IPS DF 19.7 (cell line): Measurements from ENCODE around the gene ZNF282.

Experiments
- DNase-seq: peaks from one replicate; pipeline ENCODE4 v3.0.0-alpha.2; 2013; ENCODE audit warnings: low read depth, low spot score

Gene ZNF282

DNA sequence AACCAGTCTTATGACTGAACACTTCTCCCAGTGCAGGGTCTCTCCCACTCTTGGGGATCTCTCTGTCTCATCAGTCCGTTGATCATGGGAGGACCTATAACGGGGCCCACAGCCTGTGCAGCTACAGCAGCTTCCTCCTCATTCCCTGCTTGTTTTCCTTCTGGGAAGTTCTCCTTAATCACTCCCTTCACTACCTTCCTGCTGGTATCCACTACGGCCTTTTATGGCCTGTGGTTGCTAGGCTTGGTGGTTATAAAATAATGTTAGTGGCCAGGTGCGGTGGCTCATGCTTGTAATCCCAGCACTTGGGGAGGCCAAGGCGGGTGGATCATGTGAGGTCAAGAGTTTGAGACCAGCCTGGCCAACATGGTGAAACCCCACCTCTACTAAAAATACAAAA is 3.5 kb upstream of the ZNF282 start:
- no peak for DNase-seq

DNA sequence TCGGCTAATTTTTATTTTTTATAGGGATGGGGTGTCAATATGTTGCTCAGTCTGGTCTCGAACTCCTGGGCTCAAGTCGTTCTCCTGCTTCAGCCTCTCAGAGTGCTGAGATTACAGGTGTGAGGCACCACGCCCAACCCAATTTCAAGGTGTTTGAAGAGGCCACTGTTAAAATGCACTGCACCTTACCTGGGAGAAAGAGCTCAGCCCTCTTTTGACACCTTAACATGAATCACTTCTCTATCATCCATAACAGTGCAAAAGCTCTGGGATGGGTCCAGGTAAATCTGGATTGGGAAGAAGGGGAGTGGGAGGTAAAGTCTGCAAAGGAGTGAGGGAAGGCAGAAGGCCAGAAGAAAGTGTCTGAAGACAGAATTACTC is 557 bp upstream of the ZNF282 start:
- no peak for DNase-seq

DNA sequence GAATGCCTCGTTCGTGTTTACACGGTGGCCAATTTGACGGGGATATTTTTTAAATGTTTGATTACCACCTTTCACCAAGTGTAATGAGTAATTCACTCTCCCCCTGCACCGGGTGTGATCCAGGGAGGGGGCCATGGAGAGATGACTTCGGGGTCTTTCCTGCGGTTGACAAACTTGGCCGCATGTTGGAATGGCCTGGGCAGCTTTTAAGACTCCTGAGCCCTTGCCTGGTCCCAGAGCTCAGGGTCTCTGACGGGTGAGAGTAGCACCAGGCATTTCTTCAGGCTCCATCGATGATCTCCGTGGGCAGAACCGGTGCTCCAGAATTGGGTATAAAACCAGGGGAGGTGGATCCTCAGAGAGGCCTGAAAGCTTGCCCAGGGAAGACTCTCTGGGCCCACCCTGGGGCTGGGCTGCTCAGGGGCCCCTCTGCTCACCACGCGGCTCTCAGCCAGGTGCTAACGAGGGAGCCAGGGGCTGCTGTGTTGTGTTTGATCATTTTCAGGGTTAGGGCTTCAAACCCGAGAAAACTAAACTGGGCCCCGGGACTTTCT is 882 bp downstream of the ZNF282 start:
- DNase-seq, result no peak

DNA sequence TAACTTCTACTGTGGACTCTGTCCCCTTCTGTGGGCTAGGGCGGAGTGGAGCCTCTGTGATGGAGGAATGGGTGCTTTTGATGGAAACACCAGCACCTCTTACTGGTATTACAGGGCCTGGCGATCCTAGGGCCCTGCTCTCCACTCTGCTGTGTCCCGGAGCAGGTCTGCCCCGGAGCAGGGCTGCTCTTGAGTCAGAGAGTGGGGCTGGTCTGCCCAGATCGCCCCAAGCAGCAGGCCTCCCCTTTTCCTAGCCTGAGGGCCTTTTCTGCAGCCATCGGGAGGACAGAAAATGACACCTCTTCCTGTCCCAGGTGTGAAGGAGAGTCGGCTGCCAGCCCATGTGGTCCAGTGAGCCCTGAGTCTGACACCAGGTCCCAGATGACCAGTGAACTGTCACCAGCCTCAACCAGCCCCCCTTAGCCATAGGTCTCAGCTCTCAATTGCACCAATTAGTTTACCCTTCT is 1.4 kb downstream of the ZNF282 start:
- DNase-seq, result no peak

DNA sequence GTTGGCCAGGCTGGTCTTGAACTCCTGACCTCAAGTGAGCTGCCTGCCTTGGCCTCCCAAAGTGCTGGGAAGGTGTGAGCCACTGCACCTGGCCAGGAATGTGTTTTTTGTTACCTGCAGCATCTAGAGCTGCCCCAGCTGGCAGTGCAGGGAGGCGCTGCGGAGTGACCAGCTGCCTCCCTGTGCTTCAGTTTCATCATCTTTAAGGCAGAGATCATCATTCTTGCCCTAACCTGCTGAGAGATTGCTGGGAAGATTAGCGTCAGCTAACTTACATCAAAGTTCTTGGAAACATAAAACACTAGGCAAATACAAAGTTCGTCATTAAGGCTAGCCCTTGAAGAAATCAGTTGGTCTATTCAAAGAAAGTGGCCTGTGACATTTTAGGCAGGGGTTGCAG is 2.3 kb downstream of the ZNF282 start:
- DNase-seq, result no peak

DNA sequence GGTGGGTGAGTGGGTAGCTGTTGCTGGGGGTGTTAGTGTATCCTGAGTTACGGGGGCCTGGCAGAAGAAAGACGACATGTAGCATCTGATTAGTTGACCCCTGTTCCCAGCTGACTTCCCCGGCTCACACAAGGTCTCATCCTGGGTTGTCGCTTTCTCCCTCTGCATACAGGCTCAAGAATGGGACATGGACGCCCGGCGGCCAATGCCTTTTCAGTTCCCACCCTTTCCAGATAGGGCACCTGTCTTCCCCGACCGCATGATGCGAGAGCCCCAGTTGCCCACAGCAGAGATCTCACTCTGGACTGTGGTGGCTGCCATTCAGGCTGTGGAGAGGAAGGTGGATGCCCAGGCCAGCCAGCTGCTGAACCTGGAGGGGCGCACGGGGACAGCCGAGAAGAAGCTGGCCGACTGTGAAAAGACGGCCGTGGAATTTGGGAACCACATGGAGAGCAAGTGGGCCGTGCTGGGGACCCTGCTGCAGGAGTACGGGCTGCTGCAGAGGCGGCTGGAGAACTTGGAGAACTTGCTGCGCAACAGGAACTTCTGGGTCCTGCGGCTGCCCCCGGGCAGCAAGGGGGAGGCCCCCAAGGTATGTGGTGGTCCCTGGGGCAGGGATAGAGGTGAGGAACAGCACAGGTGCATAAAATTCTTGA is 2.9 kb downstream of the ZNF282 start:
- DNase-seq, result no peak

DNA sequence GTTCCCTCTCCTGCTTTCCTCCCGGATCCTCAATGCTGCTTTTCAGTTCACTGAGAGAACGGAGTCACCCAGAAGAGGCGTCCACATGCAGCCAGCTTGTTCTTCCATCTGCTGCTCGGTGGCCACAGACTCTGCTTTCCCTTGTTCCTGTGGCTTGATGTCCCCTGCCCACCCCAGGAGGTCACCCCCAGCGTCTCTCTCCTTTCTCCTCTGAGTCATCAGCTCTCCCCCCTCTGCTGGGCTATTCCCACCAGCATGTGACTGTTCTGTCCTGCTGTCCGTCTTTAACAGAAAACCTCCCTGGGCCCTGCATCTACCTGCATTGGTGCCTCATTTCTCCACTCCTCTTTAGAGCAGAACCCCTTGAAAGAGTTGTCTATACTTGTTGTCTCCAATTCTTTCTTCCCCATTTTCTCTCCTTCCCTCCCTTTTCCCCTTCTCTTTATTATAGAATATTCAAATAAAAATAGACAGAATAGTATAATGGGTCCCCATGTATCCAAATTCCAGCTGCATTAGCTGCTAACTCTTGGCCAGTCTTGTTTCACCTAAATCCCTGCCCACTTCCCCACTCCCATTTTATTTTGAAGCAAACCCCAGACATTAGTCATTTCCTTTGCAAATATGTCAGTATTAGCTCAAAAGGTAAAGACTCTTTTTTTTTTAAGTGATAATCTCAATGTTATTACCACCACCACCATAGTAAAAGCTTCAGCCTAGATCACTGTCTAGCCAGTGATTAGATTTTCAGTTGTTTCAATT is 4.1 kb downstream of the ZNF282 start:
- DNase-seq, result no peak

DNA sequence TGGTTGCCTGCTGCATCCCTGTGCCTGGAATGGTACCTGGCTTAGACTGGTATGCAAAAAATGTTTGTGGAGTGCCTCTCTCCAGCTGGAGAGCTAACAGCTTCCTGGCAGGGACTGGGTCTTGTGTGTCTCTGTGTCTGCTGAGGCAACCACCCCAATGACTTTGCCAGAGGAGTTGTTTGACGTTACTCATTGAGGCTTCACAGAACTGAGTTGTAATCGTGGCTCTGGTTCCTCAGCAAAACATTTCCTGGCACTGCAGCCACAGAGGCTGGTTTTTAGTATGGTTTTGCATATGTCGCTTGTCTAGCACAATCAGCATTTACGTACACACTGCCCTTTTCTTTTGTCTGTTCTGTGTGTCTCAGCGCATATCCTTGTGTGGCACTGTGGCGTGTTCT is 7.5 kb downstream of the ZNF282 start:
- DNase-seq, result no peak

DNA sequence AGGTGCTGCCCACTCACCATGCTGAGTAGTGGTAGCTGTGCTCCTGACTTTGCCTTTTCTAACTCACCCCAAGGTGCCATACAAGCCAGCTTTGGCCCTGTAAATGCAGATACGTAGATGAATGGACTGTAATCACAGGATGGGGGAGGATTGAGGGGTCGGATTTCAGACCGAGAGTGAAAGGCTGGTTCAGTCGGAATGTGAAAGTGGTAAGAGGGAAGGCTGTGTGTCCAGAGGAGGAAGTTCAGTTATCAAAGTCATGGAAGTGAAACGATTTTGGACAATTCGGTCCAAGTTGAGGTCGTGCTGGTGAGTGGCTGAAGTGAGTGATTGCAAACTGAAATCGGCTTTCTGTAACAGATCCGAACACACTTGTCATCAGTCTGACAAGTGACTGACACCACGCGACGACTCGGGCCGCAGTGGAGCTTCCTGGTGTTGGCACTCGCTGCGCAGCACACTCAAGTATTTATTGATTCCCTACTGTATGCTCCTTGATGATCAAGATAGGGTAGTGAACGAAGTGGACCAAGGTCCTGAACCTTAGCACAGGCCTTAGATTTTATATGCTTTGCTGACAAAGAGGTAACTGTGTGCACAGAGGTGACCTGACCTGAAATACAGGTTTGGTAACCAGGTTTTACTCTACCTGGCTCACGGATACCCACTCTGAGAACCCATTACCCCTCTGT is 10.5 kb downstream of the ZNF282 start:
- DNase-seq, result no peak

DNA sequence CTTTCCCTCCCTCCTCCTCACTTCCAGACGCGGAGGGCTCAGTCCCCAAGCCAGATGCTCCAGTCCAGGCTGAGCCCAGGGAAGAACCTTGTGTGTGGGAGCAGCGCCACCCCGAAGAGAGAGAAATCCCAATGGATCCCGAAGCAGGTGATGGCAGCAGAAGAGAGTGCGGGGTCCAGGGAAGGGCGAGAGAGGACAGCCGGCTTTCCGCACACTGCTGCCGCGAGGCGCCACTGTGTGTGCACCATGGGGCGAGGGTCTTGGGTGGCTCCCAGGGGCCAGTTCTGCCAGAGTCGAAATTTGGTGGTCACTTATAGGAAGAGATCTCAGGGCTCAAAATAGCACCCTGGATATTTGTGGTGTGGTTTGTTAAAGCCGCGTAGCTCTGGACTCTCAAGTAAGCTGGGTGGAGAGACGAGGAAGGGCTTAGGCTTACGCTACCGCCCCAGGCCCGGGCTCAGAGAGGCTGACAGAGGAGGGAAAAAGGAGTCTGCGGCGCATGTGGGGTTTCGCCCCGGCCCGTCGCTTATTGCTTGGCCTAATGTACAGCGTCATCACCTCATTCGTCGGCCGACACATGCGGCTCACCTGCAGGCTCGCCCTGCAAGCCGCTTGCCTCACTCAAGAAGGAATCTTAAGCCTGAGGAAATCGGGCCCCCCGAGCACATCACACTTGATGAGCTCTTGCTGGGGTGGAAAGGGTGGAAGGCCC is 12.1 kb downstream of the ZNF282 start:
- no peak for DNase-seq

DNA sequence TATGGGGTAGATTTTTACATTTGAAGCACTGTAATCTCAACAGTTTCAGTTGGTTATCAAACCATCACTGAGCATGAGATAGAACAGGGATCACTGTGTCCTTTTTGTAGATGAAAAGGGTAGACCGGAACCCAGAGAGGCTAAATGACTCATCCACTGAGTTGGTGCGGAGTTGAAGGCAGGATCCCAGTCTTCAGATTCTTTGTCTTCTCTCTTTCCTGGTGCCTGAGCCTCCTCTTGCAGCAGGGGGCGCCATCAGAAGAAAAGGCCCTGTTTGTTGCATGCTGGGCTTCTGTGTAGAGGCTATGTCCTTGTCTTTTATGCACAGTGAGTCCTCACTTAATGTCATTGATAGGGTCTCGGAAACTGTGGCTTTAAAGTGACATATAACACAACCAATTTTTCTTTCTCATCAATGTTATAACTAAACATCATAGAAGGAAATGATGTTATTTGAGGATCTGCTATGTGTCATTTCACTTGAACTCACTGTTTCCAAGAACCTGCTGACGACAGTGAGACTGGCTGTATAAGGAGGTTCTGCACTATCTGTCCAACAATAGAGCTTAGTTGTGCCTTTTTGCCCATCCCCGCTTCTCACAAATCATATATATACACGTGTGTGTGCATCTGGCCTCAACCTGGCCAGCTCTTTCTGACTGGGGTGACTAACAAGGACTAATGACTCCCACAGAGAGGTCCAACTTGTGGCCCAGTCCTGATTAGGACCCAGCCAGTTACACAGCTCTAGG is 14.3 kb downstream of the ZNF282 start:
- no peak for DNase-seq

DNA sequence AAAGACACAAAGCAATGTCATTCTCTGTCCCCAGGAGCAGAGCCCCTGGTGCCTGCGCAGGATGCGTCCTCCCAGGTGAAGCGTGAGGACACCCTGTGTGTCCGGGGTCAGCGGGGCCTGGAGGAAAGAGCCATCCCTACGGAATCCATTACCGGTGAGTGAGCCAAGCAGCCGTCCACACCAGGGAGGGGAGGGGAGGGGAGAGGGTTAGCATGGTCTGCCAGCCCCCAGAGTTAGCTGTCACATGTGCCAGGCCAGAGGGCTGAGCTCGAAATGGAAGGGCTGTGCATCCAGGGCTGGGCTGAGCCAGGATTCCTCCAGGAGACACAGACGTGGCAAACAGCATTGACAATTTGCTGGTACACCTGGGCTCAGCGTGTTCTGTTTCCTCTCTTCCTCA is 15.2 kb downstream of the ZNF282 start:
- DNase-seq, result no peak

DNA sequence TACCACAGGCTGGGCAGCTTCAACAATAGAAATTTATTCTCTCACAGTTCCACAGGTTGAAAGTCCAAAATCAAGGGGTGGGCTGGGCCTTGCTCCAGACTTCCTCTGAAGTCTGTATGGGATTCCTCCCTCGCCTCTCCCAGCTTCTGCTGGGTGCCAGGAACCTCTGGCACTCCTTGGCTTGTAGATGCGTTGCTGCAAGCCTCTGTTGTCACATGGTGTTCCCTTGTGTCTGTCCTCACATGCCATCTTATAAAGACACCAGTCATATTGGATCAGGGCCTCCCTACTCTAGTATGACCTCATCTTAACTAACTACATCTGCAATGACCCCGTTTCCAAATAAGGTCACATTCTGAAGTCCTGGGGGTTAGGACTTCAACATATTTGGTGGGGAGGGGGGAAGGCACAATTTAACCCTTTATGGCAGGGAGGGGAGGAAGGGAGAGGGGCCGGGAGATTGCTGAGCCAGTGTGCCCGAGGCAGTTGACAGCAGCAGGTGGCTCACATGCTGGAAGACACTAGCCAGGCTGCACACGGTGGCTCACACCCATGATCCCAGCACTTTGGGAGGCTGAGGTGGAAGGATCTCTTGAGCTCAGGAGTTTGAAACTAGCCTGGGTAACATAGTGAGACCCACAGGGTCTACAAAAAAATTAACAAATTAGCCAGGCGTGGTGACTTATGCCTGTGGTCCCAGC is 18.8 kb downstream of the ZNF282 start:
- DNase-seq, result no peak

DNA sequence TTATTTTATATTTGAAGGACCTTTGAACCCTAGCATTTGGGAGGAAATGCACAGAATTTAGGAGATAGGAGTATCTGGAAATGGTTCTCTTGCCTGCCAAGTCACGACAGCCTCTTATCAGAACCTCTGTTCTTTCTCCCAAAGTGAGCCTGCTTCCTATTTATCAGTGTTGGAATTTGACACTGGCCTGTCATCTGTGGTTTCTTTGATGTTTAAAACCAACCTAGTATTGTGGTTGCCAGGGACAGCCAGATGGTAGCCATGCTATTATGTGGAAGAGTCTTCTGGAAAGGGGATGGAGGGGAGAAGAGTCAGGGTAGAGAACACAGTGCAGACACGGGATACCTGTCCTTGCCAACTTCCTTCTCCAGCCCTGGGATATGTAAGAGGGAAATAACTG is 21.1 kb downstream of the ZNF282 start:
- no peak for DNase-seq

DNA sequence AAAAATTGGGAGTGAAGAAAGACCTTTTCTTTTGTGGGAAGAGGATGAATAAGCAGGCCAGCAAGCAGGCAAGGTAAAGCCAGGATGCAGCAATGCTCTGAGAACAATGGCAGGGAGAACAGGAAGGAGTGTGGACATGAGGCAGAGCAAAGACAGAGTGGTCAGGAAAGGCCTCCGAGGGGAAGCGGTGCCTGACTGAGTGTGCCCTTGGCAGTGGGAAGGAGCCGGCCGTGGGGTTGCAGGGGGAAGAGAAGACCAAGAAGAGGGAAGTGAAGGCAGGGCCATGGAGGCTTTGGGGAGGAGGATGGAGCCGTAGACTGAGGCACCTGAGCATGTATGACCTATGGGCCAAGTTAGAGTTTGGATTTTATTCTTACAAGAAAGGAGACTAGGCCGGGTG is 22.2 kb downstream of the ZNF282 start:
- no peak for DNase-seq

DNA sequence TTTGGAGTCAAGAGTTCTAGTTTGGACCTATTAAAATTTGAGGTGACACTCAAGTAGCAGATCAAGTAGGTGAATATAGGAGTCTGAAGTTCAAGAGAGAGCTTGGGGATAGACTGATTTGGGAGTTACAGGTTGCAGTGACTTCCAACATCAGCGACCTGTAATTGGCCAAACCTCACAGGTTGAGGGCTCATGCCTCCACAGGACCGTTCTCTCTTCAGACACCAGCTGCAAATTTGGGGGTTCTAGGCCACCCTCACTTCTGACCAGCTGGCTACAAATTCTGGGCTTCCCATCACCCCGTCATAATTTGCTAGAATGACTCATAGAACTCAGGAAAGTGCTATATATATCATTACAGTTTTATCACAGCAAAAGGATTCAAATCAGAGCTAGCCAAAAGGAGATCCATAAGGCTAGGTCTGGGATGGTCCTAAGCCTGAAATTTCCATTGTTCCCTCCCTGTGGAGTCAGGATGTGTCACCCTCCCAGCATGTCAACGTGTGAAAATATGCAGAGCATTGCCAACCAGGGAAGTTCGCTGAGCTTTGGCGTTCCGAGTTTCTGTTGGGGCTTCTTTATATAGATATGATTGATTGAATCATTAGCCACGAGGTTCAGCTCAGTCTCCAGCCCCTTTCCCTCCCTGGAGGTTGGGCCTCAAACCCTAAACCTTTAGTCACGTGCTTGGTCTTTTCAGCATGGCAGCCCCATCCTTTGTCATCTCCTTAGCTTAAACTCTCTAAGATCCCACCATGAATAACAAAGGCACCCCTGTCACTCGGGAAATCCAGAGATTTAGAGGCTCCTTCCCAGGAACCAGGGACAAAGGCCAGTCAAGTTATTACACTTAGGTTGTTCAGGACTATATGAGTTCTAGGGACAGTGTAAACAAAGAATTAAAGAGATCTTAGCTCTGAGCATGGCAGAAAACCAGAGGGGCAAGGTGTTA is 23.4 kb downstream of the ZNF282 start:
- DNase-seq, result no peak

DNA sequence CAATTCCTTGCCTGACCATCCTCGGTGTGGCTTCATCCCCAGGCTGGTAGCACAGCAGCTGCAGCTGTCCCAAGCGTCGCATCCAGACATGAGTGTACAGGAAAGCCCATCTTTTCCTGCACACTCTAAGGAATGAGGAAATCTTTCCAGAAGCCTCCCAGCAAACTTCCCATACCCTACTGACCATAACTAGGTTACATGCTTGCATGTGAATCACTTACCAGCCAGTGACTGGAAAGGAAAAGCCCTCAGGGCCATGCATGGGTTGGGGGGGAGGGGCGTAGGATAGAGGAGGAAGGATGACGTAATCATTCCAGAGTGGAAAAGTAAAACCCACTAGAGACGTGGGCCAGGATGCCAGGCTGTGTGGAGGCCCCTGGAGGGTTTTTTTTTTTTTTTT is 25.2 kb downstream of the ZNF282 start:
- no peak for DNase-seq

DNA sequence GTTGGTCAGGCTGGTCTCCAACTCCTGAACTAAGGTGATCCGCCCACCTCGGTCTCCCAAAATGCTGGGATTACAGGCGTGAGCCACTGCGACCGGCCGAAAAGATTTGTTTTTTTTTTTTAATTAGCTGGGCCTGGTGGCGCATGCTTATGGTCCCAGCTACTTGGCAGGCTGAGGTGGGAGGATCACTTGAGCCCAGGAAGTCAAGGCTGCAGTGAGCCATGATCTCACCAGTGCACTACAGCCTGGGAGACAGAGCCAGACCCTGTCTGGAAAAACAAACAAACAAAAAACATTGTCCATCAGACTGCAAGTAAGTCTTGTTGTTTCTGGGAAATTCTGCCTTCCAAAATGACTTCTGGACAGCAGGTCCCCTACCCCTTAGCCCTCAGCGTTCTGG is 27.8 kb downstream of the ZNF282 start:
- DNase-seq, result no peak

DNA sequence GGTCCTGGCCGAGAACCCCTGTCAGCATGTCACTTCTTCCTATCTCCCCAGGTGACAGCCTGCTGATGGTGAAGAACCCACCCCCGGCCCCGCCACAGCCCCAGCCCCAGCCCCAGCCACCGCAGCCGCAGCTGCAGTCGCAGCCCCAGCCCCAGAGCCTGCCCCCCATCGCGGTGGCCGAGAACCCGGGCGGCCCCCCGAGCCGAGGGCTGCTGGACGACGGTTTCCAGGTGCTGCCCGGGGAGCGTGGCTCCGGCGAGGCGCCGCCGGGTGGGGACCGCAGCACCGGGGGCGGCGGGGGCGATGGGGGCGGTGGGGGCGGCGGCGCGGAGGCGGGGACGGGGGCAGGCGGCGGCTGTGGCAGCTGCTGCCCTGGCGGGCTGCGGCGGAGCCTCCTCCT is 28.4 kb downstream of the ZNF282 start:
- DNase-seq, result no peak
